Endothelial cell of umbilical vein (primary cell): ENCODE data around the gene C10orf67. TPM values are rescaled to one million over a fixed set of nuclear protein-coding genes. Genes with fewer than 3 reads are reported as not detected.

ENCODE experiments used
- BruUV-seq: library from RNA; stranded (reverse); fragments of 400-500 nt; replicated peaks from 2 replicates; lab custom pipeline; 2021; lab: Mats Ljungman, UMichigan
- CTCF ChIA-PET: fragments of 300-600, 350-600 bp; sonication (Branson Sonifier 250); formaldehyde crosslinking; loops from one replicate; lab custom pipeline; 2021; ENCODE audit warnings: antibody characterized with exemption, inconsistent platforms; lab: Charles Lee
- POLR2A ChIA-PET: fragments of 300-600, 350-600 bp; sonication (Branson Sonifier 250); formaldehyde crosslinking; loops from one replicate; lab custom pipeline; 2021; ENCODE audit warnings: antibody characterized with exemption, inconsistent platforms; lab: Charles Lee
- DNase-seq: peaks from one replicate; pipeline ENCODE4 v3.0.0-alpha.2; 2011; ENCODE audit warnings: low read depth, low spot score
- FAIRE-seq: peaks from 2 replicates; lab custom pipeline; 2011; peaks lifted over from hg19 to GRCh38; lab: Jason Lieb, UNC
- H2AFZ ChIP-seq: 2 replicates; pipeline ENCODE4 v1.6.0; 2012; ENCODE audit warnings: low read depth, low read length, control low read depth, inconsistent platforms
- H3K27ac ChIP-seq: 2 replicates; pipeline ENCODE4 v1.5.1; 2011; ENCODE audit warnings: low read depth, mild to moderate bottlenecking, control low read depth, low read length, moderate library complexity; ENCODE audit not compliant: insufficient read depth
- H3K27me3 ChIP-seq, 2 experiments: 2 replicates each; pipeline versions ENCODE4 v1.6.0 to v1.6.1; 2011; ENCODE audit warnings: low read length in 2 of 2, mixed read lengths in 1 of 2; ENCODE audit not compliant: control insufficient read depth in 2 of 2, insufficient read depth in 2 of 2
- H3K36me3 ChIP-seq, 2 experiments: 2 replicates in 1 of 2; 3 replicates in 1 of 2; pipeline ENCODE4 v1.5.1; 2011; ENCODE audit warnings: low read length in 2 of 2, mild to moderate bottlenecking in 1 of 2, moderate library complexity in 1 of 2; ENCODE audit not compliant: control insufficient read depth in 2 of 2, insufficient read depth in 2 of 2; ENCODE audit errors: extremely low read depth in 1 of 2
- H3K4me1 ChIP-seq: 3 replicates; pipeline ENCODE4 v1.5.1; 2011; ENCODE audit warnings: mild to moderate bottlenecking, low read length; ENCODE audit not compliant: control insufficient read depth, insufficient read depth; ENCODE audit errors: extremely low read depth
- H3K4me2 ChIP-seq: 2 replicates; pipeline ENCODE4 v1.6.1; 2011; ENCODE audit warnings: low read length, control low read depth, mixed read lengths; ENCODE audit not compliant: insufficient read depth
- H3K4me3 ChIP-seq, 3 experiments: fragments of 200-600 bp in 1 of 3; sonication (generic), shearing (Covaris generic) in 1 of 3; replicated peaks in 1 of 3; 2 replicates each; pipeline ENCODE4 v1.5.1; 2011 to 2016; ENCODE audit warnings: control low read depth in 3 of 3, low read length in 3 of 3, mild to moderate bottlenecking in 2 of 3, inconsistent platforms in 1 of 3, low read depth in 1 of 3, moderate library complexity in 1 of 3; ENCODE audit not compliant: insufficient read depth in 1 of 3
- H3K79me2 ChIP-seq: 2 replicates; pipeline ENCODE4 v1.6.0; 2012; ENCODE audit warnings: low read length, inconsistent platforms; ENCODE audit not compliant: control insufficient read depth, insufficient read depth
- H3K9ac ChIP-seq: replicated peaks from 2 replicates; pipeline ENCODE3; 2011; ENCODE audit warnings: low read length, control low read depth; ENCODE audit not compliant: insufficient read depth; ENCODE audit errors: extremely low read depth
- H3K9me1 ChIP-seq: replicated peaks from 3 replicates; pipeline ENCODE4 v1.6.0; 2011; ENCODE audit warnings: mild to moderate bottlenecking, low read length; ENCODE audit not compliant: control insufficient read depth, insufficient read depth; ENCODE audit errors: extremely low read depth
- H3K9me3 ChIP-seq: replicated peaks from 2 replicates; pipeline ENCODE4 v1.5.1; 2012; ENCODE audit warnings: low read length, inconsistent platforms; ENCODE audit not compliant: control insufficient read depth, insufficient read depth
- H4K20me1 ChIP-seq: replicated peaks from 2 replicates; pipeline ENCODE3; 2011; ENCODE audit warnings: mild to moderate bottlenecking, low read length; ENCODE audit not compliant: control insufficient read depth, insufficient read depth; ENCODE audit errors: extremely low read depth
- EZH2 ChIP-seq: IDR thresholded peaks from 2 replicates; pipeline ENCODE4 v1.6.1; 2012; ENCODE audit warnings: borderline replicate concordance, low read depth, mild to moderate bottlenecking, moderate library complexity, low read length, inconsistent platforms; ENCODE audit not compliant: severe bottlenecking
- FOS ChIP-seq: IDR thresholded peaks from 2 replicates; pipeline ENCODE4 v1.6.1; 2011; ENCODE audit warnings: mild to moderate bottlenecking, low read length, moderate library complexity, borderline replicate concordance; ENCODE audit not compliant: insufficient read depth
- GATA2 ChIP-seq: IDR thresholded peaks from 2 replicates; pipeline ENCODE4 v1.7.0; 2011; ENCODE audit warnings: low read depth, mild to moderate bottlenecking, moderate library complexity, mixed read lengths, low read length; ENCODE audit not compliant: insufficient read length, insufficient read depth
- JUN ChIP-seq: IDR thresholded peaks from 2 replicates; pipeline ENCODE4 v1.6.1; 2011; ENCODE audit warnings: borderline replicate concordance, low read depth; ENCODE audit not compliant: insufficient read length, insufficient read depth
- MAX ChIP-seq: IDR thresholded peaks from 2 replicates; pipeline ENCODE4 v1.6.1; 2011; ENCODE audit not compliant: insufficient read depth, insufficient read length
- MYC ChIP-seq: IDR thresholded peaks from one replicate; pipeline ENCODE4 v1.6.1; 2011; ENCODE audit warnings: mild to moderate bottlenecking, low read depth, low read length
- POLR2A ChIP-seq: IDR thresholded peaks from 2 replicates; pipeline ENCODE4 v1.6.1; 2012; ENCODE audit warnings: low read depth, mild to moderate bottlenecking, control low read depth, low read length
- POLR2AphosphoS5 ChIP-seq: IDR thresholded peaks from 2 replicates; pipeline ENCODE4 v1.6.1; 2012; ENCODE audit warnings: low read depth, mild to moderate bottlenecking, control low read depth, low read length, moderate library complexity; ENCODE audit not compliant: insufficient read depth
- dilution Hi-C: fragments of 300-500 bp; cut with MboI; formaldehyde crosslinking; loops from one replicate; pipeline ENCODE4 v1.15.0; 2019; ENCODE audit warnings: low sequenced_read_pairs; ENCODE audit not compliant: extremely low pct_ligation_motif_present
- intact Hi-C: fragments of 100-400 bp; cut with micrococcal nuclease; formaldehyde crosslinking; loops from one replicate; pipeline ENCODE4 v1.10.0; 2022
- polyA plus RNA-seq, 4 experiments: library from polyadenylated mRNA; depleted of rRNA in 3 of 4; stranded (reverse) in 3 of 4; unstranded in 1 of 4; fragments of >200 nt; gene quantifications; 2 replicates each; pipeline versions ENCODE4 v1.2.1 to v1.2.3, GENCODE V29; 2011 to 2012; ENCODE audit warnings: missing spikeins in 1 of 4
- total RNA-seq: library from RNA; stranded (reverse); gene quantifications from 2 replicates; pipeline ENCODE4 v1.2.3, GENCODE V29; 2021
- TF ChIP-seq, protein P1 (sequence below), 2 donors: IDR thresholded peaks; 1 replicate in 1 of 2; 2 replicates in 1 of 2; pipeline ENCODE4 v1.5.1; 2011; ENCODE audit warnings: low read length in 2 of 2, mild to moderate bottlenecking in 2 of 2, moderate library complexity in 2 of 2, control low read depth in 1 of 2, inconsistent platforms in 1 of 2, low read depth in 1 of 2; ENCODE audit not compliant: insufficient read depth in 1 of 2; ENCODE audit errors: extremely low read depth in 1 of 2

Gene C10orf67
- total and polyA plus RNA-seq, 2 donors (not counting 3 experiments of a cell fraction or from before 2014, with no cell fraction given), result not detected

DNA sequence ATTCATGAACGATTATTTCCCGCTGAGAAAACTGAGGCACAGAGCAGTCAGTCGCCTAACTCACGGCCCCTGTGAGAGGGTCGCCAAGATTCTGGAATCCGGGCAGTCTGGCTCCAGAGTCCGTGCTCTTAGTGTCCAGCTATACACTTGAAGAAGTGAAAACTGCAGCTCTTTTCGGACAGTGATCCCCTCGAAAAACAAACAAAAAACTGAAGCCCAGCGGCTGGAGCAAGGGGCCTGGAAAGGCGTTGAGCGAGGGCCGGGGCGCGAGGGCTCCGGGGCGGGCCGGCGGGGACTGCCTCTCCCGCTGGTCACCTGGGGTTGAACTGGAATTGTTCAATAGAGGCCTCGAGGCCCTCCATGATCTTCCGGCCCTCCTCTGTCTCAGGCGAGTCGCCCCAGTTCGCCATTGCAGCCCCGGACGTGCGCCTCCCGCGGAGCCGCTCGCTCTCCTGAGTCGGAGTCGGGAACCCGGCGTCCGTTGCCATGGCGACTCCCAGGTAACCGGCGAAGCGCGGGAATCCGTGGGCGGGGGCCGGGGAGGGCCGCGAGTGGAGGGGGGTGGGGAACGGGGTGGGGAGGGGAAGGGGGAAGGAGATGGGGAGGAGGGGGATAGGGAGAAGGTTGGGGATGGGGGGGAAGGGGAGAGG is 881 bp downstream of the C10orf67 start:
- Histone ChIP-seq H3K9ac (no peak overlapping the region), H3K4me1 (no peaks in the 10 kb centered on the region), H3K9me1 (no peaks in the 10 kb centered on the region), H3K79me2 (no peaks in the 10 kb centered on the region), H2AFZ (no peak overlapping the region), H3K4me2 (no peak overlapping the region), H3K9me3 (no peaks in the 10 kb centered on the region), H4K20me1 (no peaks in the 10 kb centered on the region), H3K27me3 (peaks cover 0 to 4% of the 10 kb centered on the region in 2 experiments), H3K4me3 (no peak overlapping the region), H3K36me3 (no peaks in the 10 kb centered on the region), H3K27ac (no peak overlapping the region)
- DNase-seq (no peak), FAIRE-seq (no peak)
- CTCF ChIA-PET, result no interaction called here
- POLR2A ChIA-PET, result no interaction called here
- dilution Hi-C loops (no loop called here), intact Hi-C loops (no loop called here)
- BruUV-seq, result no TSS peak
- TF ChIP-seq, protein P1, sequence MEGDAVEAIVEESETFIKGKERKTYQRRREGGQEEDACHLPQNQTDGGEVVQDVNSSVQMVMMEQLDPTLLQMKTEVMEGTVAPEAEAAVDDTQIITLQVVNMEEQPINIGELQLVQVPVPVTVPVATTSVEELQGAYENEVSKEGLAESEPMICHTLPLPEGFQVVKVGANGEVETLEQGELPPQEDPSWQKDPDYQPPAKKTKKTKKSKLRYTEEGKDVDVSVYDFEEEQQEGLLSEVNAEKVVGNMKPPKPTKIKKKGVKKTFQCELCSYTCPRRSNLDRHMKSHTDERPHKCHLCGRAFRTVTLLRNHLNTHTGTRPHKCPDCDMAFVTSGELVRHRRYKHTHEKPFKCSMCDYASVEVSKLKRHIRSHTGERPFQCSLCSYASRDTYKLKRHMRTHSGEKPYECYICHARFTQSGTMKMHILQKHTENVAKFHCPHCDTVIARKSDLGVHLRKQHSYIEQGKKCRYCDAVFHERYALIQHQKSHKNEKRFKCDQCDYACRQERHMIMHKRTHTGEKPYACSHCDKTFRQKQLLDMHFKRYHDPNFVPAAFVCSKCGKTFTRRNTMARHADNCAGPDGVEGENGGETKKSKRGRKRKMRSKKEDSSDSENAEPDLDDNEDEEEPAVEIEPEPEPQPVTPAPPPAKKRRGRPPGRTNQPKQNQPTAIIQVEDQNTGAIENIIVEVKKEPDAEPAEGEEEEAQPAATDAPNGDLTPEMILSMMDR (IDR thresholded peaks at IDR 0.05; ENCODE audit: extremely low read depth in 1 of 2, insufficient read depth in 1 of 2, low read depth in 1 of 2, low read length in 2 of 2), result no peak
- TF ChIP-seq MYC, result no peak
- no peak for TF ChIP-seq GATA2
- no peak for TF ChIP-seq MAX
- no peak for TF ChIP-seq POLR2A
- TF ChIP-seq JUN, result no peak
- no peak for TF ChIP-seq POLR2AphosphoS5
- no peak for TF ChIP-seq FOS
- no peak for TF ChIP-seq EZH2
